GM21717 (cell line): ENCODE results near the gene EHBP1.

Source experiments
- ATAC-seq: cut with Tn5 transposase; IDR thresholded peaks from one replicate; pipeline ENCODE4 v1.9.1; 2021; ENCODE audit warnings: mild to moderate bottlenecking, moderate library complexity; ENCODE audit not compliant: unreplicated experiment

The EHBP1 gene

DNA sequence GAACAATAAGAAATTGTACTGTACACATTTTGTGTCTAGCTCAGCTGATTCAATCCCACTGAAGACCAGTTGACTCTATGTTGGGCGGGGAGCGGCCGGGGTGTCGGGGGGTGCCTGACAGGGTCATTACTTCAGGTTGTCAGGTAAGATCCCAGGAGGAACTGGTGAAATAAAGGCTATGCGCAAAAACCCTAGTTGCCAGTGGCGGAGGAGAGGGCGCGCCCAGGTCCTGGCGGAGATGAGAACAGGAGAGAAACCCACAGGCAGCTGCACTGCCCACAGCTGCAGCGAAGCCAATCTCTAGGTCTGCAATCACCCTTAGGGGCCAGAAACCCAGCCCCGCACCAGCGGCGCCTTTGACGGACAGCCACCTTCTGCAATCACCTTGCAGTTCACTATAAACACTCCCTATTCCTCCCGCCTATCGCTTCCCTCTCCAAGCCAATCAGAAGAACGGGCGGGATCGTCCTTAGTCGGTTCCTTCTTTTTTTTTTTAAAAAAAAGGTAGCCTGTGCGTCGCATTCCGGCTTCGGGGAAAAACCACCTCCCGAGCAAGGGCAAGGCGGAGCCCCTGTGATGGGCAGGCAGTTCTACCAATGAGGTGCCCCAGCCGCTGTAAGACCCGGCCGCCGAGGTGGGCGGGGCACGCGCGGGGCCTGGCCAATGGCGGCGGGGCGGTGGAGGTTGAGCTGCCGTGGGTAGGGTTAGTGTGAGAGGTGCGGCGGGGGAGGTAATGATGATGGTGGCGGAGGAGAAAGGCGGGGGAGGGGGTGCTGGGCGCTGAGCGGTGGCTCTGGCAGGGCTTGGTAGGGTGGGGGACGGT, at the start of gene EHBP1:
TSS of gene EHBP1 (plus strand) at position 707 of the 823 bp plus-strand sequence. CDS start 1,479 bp downstream, outside the sequence.
- peak; percentile 97 for ATAC-seq

DNA sequence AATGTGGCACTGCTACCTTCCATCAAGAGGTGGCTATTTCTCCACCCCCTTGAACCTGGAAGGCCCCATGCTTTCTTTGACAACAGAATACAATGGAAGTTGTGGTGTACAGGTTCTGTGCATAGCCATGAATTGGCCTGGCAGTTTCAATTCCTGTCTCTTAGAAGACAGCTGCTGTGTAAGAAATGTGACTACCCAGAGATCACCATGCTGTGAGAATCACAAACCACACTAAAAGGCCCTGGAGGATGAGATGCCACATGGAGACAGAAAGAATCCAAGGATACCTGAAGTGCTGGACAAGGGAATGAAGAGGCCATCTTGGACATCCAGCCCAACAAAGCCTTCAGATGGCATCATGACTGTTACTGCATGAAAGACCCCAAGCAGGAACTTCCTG, 47.7 kb upstream of the EHBP1 start:
- ATAC-seq = peak; percentile 38

DNA sequence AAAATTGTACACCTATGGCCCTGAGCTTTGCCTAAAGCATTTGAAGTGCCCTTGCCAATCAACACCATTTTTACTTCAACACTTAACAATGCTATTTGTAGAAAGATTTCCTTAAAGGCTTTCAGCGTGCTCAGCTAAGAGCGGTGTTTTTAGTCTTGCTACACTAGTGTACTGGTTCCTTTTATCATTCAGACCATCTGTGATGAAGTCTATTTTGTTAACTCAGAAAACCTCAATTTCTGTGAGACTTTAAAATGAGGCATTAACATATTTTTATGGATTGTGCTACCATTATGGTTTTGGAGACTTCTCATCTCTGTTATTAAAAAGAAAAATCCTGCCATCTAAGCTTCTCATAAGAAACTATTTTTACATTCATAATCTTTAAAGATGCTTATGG, 46.6 kb upstream of the EHBP1 start:
- ATAC-seq = no peak

- peak; percentile 90 for ATAC-seq
These were observed 45.4 kb upstream of the EHBP1 start for GRCh38 chr2:62660087-62660486.

GRCh38 chr2:62660582-62661262, 44.8 kb upstream of the EHBP1 start:
- no peak for ATAC-seq

DNA sequence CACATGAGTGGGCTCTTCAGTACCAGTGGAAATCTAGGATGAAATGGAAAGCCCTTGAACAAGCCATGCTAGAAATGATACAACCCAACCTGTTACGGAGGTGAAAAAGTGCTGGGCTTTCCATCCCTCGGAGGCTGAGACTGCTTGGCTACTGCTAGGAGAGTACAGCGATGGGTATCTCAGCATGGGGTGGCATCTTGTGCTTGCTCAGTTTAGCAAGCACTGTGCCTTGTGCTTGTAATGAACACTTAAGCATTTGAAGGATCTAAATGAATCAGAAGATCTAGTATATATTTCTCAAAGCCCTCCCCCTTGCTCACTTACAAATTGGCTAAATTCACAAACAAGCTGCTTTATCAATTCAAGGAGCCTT, 44.3 kb upstream of the EHBP1 start:
- no peak for ATAC-seq

DNA sequence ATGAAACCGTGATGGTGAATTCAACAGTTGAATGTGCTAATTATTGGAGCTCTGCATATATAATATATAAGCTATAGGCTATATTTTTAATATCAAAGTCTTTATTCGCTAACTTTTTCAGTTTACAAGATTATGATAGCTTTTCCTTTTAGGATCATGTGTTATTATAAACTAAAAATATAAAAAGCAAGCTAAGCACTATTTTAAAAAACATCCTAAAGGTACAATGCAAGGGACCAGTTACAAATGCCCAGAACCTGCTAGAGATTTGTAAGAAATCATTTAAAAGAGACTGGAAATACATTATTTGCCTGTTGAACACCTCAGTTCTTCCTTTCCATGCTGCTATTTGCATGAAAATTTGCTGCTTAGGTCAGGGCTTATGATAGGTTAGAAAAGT, 43.4 kb upstream of the EHBP1 start:
- ATAC-seq = no peak

- no peak for ATAC-seq
These were observed 43.0 kb upstream of the EHBP1 start for GRCh38 chr2:62662554-62662953.

DNA sequence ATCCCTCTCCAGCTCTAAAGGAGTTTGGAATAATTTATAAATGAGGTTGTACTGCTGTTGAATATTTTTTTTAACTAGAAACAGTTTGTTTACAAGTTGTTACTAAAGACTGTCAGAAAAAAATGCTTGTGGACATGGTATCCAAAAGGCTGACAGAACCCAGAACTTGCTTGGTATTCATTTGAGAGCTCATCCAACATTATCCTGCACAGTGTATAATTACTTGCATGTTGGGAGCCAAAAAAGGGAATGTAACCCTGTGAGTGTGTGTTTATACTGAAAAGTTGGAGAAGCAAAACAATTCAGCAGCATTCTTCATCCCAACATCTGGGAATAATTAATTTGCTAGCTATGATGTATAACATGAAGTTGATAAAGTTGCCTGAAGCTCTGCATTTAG, 42.1 kb upstream of the EHBP1 start:
- no peak for ATAC-seq

DNA sequence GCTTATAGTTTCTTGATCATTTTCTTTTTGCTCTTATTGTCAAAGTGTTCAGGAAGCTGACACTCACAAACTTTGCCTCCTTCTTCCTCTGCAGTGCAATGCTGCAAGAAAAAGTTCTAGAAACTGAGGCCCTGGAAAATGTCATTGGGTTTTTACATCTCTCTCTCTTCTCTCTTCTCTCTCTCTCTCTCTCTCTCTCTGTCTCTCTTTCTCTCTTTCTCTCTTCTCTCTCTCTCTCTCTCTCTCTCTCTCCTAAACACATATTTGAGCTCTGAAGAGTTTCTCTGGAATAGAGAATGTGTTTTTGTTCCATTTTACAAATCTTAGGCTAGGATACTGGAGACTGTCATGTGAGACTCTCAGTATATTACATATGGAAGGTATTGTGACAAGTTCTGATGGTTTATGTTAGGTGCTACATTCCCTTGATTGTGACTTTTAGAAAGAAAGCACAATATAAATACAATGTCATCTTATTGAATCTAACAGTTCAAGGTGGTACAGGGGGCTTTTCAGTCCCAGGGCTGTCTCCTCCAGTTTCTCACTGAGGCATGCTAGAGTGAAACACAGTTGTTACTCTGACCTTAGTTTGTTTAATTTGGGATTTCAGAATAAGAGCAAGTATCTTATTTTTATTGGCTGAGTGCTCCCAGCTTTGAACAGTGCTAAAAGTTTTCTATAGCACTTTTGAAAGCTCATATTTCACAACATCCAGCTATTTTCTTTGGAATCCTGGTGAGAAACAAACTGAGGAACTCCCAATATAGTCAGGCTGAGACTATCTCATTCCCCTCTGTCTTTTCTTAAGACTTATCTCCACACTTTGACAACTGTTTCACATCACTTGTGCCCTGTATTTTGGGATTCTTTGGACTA, 41.4 kb upstream of the EHBP1 start:
- no peak for ATAC-seq

DNA sequence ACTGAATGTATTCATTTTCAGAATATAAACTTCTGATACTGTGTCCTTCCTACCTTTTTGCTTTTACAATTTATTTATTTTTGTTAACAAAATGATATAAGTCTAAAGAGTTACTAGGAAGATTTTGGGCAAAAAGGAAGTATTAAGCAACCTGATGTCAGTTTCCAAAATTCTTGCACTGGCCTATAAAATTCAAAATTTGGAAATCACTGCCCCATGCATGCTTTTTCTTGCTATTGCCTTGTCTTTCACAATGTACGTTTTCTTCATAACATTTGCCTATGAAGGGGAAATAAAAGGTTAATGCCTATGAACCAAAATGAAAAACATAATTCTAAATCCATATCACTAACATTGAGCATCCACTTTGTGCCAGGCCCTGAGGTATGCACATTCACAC, 40.1 kb upstream of the EHBP1 start:
- ATAC-seq = no peak

GRCh38 chr2:62669180-62669579, 36.3 kb upstream of the EHBP1 start:
- ATAC-seq = no peak

DNA sequence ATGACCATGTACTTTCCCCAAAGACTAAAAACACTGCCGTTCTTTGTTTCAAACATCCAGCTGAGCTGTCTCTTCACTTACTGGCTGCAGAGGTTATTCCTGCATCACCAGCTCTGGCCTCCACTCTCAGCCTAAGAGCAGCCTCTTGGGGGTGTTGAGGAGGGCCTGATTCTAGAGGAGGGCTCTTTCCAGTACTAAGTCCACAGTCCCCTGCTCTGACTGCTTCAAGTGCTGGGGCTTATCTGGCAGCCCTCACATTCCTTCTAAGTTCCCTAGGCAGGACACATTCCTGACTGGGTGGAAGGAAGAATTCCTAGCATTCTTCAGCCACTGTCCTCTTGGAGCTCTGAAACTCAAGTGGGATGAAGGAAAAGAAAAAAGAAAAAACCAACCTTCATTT, 32.9 kb upstream of the EHBP1 start:
- no peak for ATAC-seq

DNA sequence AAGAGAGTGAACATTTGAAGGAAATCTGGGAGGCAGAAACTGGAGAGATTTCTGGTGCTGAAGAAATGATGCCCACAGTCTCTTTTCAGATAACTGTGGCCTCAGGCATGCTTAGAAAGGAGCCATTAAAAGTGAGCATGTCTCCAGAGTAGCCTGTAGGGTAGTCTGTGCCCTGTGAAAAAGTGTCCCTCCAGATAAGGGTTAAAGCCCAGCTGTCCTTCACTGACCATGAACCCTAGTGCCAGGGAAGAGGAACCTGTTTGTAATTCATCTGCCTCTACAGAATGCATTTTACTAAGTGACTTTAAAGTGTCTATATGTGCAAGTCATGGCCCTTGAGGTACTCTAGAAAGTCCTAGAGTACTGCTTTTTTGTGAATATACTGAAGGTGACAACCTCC, 30.5 kb upstream of the EHBP1 start:
- no peak for ATAC-seq

- no peak for ATAC-seq
These were observed 20.3 kb upstream of the EHBP1 start for GRCh38 chr2:62685256-62685655.

GRCh38 chr2:62686012-62686685, 19.4 kb upstream of the EHBP1 start:
- ATAC-seq = no peak

DNA sequence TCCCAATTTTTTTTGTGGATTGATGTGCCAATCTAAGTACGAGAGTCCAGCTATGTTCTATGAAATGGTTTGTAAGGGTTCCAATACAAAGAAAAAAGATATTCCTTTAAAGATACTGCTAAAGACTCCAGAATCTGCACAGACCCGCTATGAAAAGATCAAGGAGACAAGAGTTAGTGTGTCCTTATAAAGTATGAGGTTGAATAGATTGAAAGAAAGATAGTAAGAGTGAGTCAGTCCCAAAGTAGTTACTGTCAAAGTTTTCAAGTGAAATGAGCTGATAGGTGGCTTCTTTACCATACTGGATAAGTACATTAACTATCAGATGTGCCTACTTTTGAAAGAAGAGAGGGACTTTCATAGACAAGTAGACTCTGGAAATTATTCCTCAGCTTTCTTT, 17.9 kb upstream of the EHBP1 start:
- no peak for ATAC-seq

GRCh38 chr2:62688771-62689170, 16.7 kb upstream of the EHBP1 start:
- ATAC-seq = no peak

GRCh38 chr2:62691186-62691585, 14.3 kb upstream of the EHBP1 start:
- ATAC-seq = no peak

- ATAC-seq = no peak
These were observed 13.3 kb upstream of the EHBP1 start for GRCh38 chr2:62692225-62692624.

GRCh38 chr2:62698653-62699052, 6.9 kb upstream of the EHBP1 start:
- no peak for ATAC-seq
